ENCODE results near the gene ZNF582.

The ZNF582 gene

DNA sequence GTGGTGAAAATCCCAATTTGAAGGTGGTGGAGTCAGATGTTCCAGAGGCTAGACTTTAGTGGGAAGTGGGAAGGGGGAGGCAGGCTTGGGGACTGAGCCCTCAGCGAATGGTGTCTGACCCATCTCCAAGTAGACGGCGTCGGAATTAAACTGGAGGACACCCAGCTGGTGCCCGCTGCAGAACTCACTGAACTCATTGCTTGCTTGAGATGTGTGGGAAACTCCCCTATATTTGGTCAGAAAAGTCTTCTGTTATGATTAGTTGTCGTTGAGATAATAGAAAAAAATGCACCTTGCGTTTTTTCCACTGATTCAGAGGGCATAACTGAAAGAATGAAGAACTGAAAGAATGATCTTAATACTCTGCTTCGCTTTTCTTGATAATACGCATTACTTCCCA, 9.9 kb upstream of the ZNF582 start:
- Histone ChIP-seq H3K9me3 (replicated peaks in 1 of 2; ENCODE audit: control insufficient read depth in 2 of 2, insufficient read depth in 1 of 2, low read depth in 1 of 2, low read length in 2 of 2) (peaks cover 15 to 74% of the 10 kb centered on the region in 2 donors), H4K91ac (ENCODE audit: low read depth, low read length, poor library complexity) (no peak overlapping the region)

DNA sequence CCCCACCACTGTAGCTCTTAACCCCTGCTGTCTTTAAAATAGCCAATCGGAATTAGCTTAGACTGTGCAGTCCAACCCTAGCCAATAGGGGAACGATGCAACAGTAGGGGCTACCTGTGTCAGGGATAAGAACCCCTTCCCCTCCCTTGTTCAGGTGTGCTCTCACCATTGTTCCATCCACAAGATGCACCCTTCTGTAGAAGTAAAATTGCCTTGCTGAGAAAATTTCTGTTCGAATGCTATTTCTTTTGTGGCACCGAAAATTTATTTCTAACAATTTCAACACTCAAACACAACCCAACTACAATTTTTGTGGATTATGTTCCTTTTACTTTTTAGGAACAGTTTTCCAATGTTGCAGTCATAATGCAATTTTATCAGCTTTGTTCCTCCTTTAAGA, 7.2 kb upstream of the ZNF582 start:
- peaks cover 6 to 7% of the 10 kb centered on the region in 2 donors for H3K4me1 ChIP-seq (ENCODE audit: control insufficient read depth in 2 of 2, insufficient read depth in 1 of 2, low read depth in 1 of 2, low read length in 2 of 2)
- no peak overlapping the region for H3K4me3 ChIP-seq (ENCODE audit: low read length in 2 of 2)
- no peak overlapping the region for H4K8ac ChIP-seq (ENCODE audit: low read depth, low read length)
- no peak overlapping the region for H3K14ac ChIP-seq (ENCODE audit: low read length)
- no peak overlapping the region for H3K4me2 ChIP-seq (ENCODE audit: insufficient read depth, low read length, poor library complexity, severe bottlenecking)
- H3K9me3 ChIP-seq (replicated peaks in 1 of 2; ENCODE audit: control insufficient read depth in 2 of 2, insufficient read depth in 1 of 2, low read depth in 1 of 2, low read length in 2 of 2) = peaks cover 12 to 66% of the 10 kb centered on the region in 2 donors
- H3K23ac ChIP-seq (ENCODE audit: low read depth, low read length, poor library complexity) = no peak overlapping the region
- no peak overlapping the region for H2AK5ac ChIP-seq (ENCODE audit: low read depth, low read length)
- H3K18ac ChIP-seq (ENCODE audit: low read length) = no peak overlapping the region
- WGBS, 2 donors (ENCODE audit: extremely low coverage in 2 of 2, insufficient read length in 2 of 2, insufficient replicate concordance in 1 of 2) = no CpG with 5 or more reads among the region's 4 CpGs
- no peak overlapping the region for H4K91ac ChIP-seq (ENCODE audit: low read depth, low read length, poor library complexity)
- no peak overlapping the region for H3K4ac ChIP-seq (ENCODE audit: low read length)
- no peak overlapping the region for H3K9ac ChIP-seq (ENCODE audit: low read depth, low read length, poor library complexity)
- no peak overlapping the region for H2BK120ac ChIP-seq (ENCODE audit: low read depth, low read length)
- no peaks in the 10 kb centered on the region for H3K27me3 ChIP-seq (ENCODE audit: control insufficient read depth in 3 of 3, insufficient read depth in 3 of 3, low read depth in 1 of 3, low read length in 3 of 3)
- no peak overlapping the region for H2BK5ac ChIP-seq (ENCODE audit: low read length)
- H3K36me3 ChIP-seq (replicated peaks in 1 of 2; ENCODE audit: control insufficient read depth in 2 of 2, insufficient read depth in 2 of 2, low read length in 2 of 2) = peaks cover 18 to 41% of the 10 kb centered on the region in 2 donors
- no peak overlapping the region for H2AFZ ChIP-seq (ENCODE audit: low read length)
- no peak overlapping the region for H2BK15ac ChIP-seq (ENCODE audit: low read length)
- no peak overlapping the region for H3K27ac ChIP-seq (replicated peaks; ENCODE audit: low read length)
- no peak overlapping the region for H2BK12ac ChIP-seq (ENCODE audit: low read length)
- H3K79me1 ChIP-seq (ENCODE audit: low read depth, low read length) = peaks cover 7% of the 10 kb centered on the region
- DNase-seq (ENCODE audit: low spot score) = no peak

More for the DNA sequence above, 9.9 kb upstream of the ZNF582 start:
- H3K4me1 ChIP-seq (ENCODE audit: control insufficient read depth in 2 of 2, insufficient read depth in 1 of 2, low read depth in 1 of 2, low read length in 2 of 2) = peaks cover 6 to 7% of the 10 kb centered on the region in 2 donors
- no peak overlapping the region for H3K4me2 ChIP-seq (ENCODE audit: insufficient read depth, low read length, poor library complexity, severe bottlenecking)
- H2BK5ac ChIP-seq (ENCODE audit: low read length) = no peak overlapping the region
- H3K4ac ChIP-seq (ENCODE audit: low read length) = no peak overlapping the region
- peak overlapping the region in 1 of 2 donors; percentile 75 for H3K4me3 ChIP-seq (ENCODE audit: low read length in 2 of 2)
- H4K8ac ChIP-seq (ENCODE audit: low read depth, low read length) = no peak overlapping the region
- no peak overlapping the region for H2BK12ac ChIP-seq (ENCODE audit: low read length)
- WGBS, 2 donors (ENCODE audit: extremely low coverage in 2 of 2, insufficient read length in 2 of 2, insufficient replicate concordance in 1 of 2) = no CpG with 5 or more reads among the region's 9 CpGs
- H2AFZ ChIP-seq (ENCODE audit: low read length) = peak overlapping the region; percentile 94
- peaks cover 19 to 43% of the 10 kb centered on the region in 2 donors for H3K36me3 ChIP-seq (replicated peaks in 1 of 2; ENCODE audit: control insufficient read depth in 2 of 2, insufficient read depth in 2 of 2, low read length in 2 of 2)
- peaks cover 7% of the 10 kb centered on the region for H3K79me1 ChIP-seq (ENCODE audit: low read depth, low read length)
- DNase-seq (ENCODE audit: low spot score) = no peak
- no peak overlapping the region for H3K14ac ChIP-seq (ENCODE audit: low read length)
- H2BK120ac ChIP-seq (ENCODE audit: low read depth, low read length) = no peak overlapping the region
- no peak overlapping the region for H3K18ac ChIP-seq (ENCODE audit: low read length)
- no peak overlapping the region for H2BK15ac ChIP-seq (ENCODE audit: low read length)
- H3K27ac ChIP-seq (replicated peaks; ENCODE audit: low read length) = no peak overlapping the region
- H3K23ac ChIP-seq (ENCODE audit: low read depth, low read length, poor library complexity) = no peak overlapping the region
- no peaks in the 10 kb centered on the region for H3K27me3 ChIP-seq (ENCODE audit: control insufficient read depth in 3 of 3, insufficient read depth in 3 of 3, low read depth in 1 of 3, low read length in 3 of 3)
- H3K9ac ChIP-seq (ENCODE audit: low read depth, low read length, poor library complexity) = no peak overlapping the region
- H2AK5ac ChIP-seq (ENCODE audit: low read depth, low read length) = no peak overlapping the region

GRCh38 chr19:56398809-56399208, 5.5 kb upstream of the ZNF582 start:
- peaks cover 14 to 78% of the 10 kb centered on the region in 2 donors for H3K9me3 ChIP-seq (replicated peaks in 1 of 2; ENCODE audit: control insufficient read depth in 2 of 2, insufficient read depth in 1 of 2, low read depth in 1 of 2, low read length in 2 of 2)
- H2AFZ ChIP-seq (ENCODE audit: low read length) = no peak overlapping the region
- H3K4ac ChIP-seq (ENCODE audit: low read length) = no peak overlapping the region
- H4K91ac ChIP-seq (ENCODE audit: low read depth, low read length, poor library complexity) = no peak overlapping the region
- no peak overlapping the region for H3K9ac ChIP-seq (ENCODE audit: low read depth, low read length, poor library complexity)
- no peak overlapping the region for H3K27ac ChIP-seq (replicated peaks; ENCODE audit: low read length)
- H3K4me2 ChIP-seq (ENCODE audit: insufficient read depth, low read length, poor library complexity, severe bottlenecking) = no peak overlapping the region
- no peak overlapping the region for H3K23ac ChIP-seq (ENCODE audit: low read depth, low read length, poor library complexity)
- H2BK15ac ChIP-seq (ENCODE audit: low read length) = no peak overlapping the region
- no peak overlapping the region for H3K14ac ChIP-seq (ENCODE audit: low read length)
- H3K18ac ChIP-seq (ENCODE audit: low read length) = no peak overlapping the region
- no peak overlapping the region for H4K8ac ChIP-seq (ENCODE audit: low read depth, low read length)
- H2BK12ac ChIP-seq (ENCODE audit: low read length) = no peak overlapping the region
- no peak overlapping the region for H3K4me3 ChIP-seq (ENCODE audit: low read length in 2 of 2)
- H2BK120ac ChIP-seq (ENCODE audit: low read depth, low read length) = no peak overlapping the region
- no peak overlapping the region for H2BK5ac ChIP-seq (ENCODE audit: low read length)
- H2AK5ac ChIP-seq (ENCODE audit: low read depth, low read length) = no peak overlapping the region
- H3K79me1 ChIP-seq (ENCODE audit: low read depth, low read length) = peaks cover 2% of the 10 kb centered on the region
- H3K27me3 ChIP-seq (ENCODE audit: control insufficient read depth in 3 of 3, insufficient read depth in 3 of 3, low read depth in 1 of 3, low read length in 3 of 3) = no peaks in the 10 kb centered on the region
- no peak for DNase-seq (ENCODE audit: low spot score)
- peaks cover 0 to under 1% of the 10 kb centered on the region in 2 donors for H3K4me1 ChIP-seq (ENCODE audit: control insufficient read depth in 2 of 2, insufficient read depth in 1 of 2, low read depth in 1 of 2, low read length in 2 of 2)
- peaks cover 16 to 49% of the 10 kb centered on the region in 2 donors for H3K36me3 ChIP-seq (replicated peaks in 1 of 2; ENCODE audit: control insufficient read depth in 2 of 2, insufficient read depth in 2 of 2, low read length in 2 of 2)
- WGBS, 2 donors (ENCODE audit: extremely low coverage in 2 of 2, insufficient read length in 2 of 2, insufficient replicate concordance in 1 of 2) = no CpG with 5 or more reads among the region's 5 CpGs

DNA sequence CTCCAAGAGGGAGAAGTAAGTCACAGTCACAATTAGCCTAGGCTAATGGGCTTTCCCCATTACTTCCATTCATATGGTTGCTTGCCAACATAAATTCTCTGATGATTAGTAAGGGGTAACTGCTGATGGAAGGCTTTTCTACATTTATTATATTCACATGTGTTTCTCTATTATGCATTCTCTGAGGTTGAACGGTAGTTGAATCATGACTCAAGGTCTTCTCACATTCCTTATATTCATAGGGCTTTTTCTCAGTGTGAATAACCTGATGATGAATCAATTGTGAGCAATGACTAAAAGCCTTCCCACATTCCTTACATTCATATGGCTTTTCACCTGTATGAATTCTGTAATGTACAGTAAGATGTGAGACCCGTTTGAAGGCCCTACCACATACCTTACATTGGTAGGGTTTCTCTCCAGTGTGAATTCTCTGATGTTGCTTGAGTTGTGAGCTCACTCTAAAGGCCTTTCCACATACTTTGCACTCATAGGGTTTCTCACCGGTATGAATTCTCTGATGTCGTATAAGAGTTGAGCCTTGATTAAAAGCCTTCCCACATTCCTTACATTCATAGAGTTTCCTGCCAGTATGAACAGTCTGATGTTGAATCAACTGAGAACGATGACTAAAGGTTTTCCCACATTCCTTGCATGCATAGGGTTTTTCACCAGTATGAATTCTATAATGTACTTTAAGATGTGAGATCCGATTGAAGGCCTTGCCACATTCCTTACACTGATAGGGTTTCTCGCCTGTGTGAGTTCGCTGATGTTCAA, 9.3 kb downstream of the ZNF582 start:
- no peak for DNase-seq (ENCODE audit: low spot score)
- H3K9me3 ChIP-seq (replicated peaks in 1 of 2; ENCODE audit: control insufficient read depth in 2 of 2, insufficient read depth in 1 of 2, low read depth in 1 of 2, low read length in 2 of 2) = peaks cover 6 to 56% of the 10 kb centered on the region in 2 donors
- H2BK15ac ChIP-seq (ENCODE audit: low read length) = no peak overlapping the region
- no peak overlapping the region for H2BK12ac ChIP-seq (ENCODE audit: low read length)
- H3K9ac ChIP-seq (ENCODE audit: low read depth, low read length, poor library complexity) = no peak overlapping the region
- peaks cover 6 to 52% of the 10 kb centered on the region in 2 donors for H3K36me3 ChIP-seq (replicated peaks in 1 of 2; ENCODE audit: control insufficient read depth in 2 of 2, insufficient read depth in 2 of 2, low read length in 2 of 2)
- WGBS, 2 donors (ENCODE audit: extremely low coverage in 2 of 2, insufficient read length in 2 of 2, insufficient replicate concordance in 1 of 2) = no CpG with 5 or more reads among the region's 8 CpGs
- H4K8ac ChIP-seq (ENCODE audit: low read depth, low read length) = no peak overlapping the region
- no peak overlapping the region for H3K4me2 ChIP-seq (ENCODE audit: insufficient read depth, low read length, poor library complexity, severe bottlenecking)
- no peak overlapping the region for H3K4me3 ChIP-seq (ENCODE audit: low read length in 2 of 2)
- no peak overlapping the region for H2AFZ ChIP-seq (ENCODE audit: low read length)
- H2AK5ac ChIP-seq (ENCODE audit: low read depth, low read length) = no peak overlapping the region
- H3K79me1 ChIP-seq (ENCODE audit: low read depth, low read length) = no peaks in the 10 kb centered on the region
- H4K91ac ChIP-seq (ENCODE audit: low read depth, low read length, poor library complexity) = no peak overlapping the region
- no peak overlapping the region for H3K4ac ChIP-seq (ENCODE audit: low read length)
- H3K27ac ChIP-seq (replicated peaks; ENCODE audit: low read length) = no peak overlapping the region
- H3K27me3 ChIP-seq (ENCODE audit: control insufficient read depth in 3 of 3, insufficient read depth in 3 of 3, low read depth in 1 of 3, low read length in 3 of 3) = no peaks in the 10 kb centered on the region
- no peak overlapping the region for H2BK5ac ChIP-seq (ENCODE audit: low read length)
- no peak overlapping the region for H3K14ac ChIP-seq (ENCODE audit: low read length)
- H3K4me1 ChIP-seq (ENCODE audit: control insufficient read depth in 2 of 2, insufficient read depth in 1 of 2, low read depth in 1 of 2, low read length in 2 of 2) = no peaks in the 10 kb centered on the region
- H3K18ac ChIP-seq (ENCODE audit: low read length) = no peak overlapping the region
- H3K23ac ChIP-seq (ENCODE audit: low read depth, low read length, poor library complexity) = no peak overlapping the region
- H2BK120ac ChIP-seq (ENCODE audit: low read depth, low read length) = no peak overlapping the region
